GM12878 (cell line): ENCODE data around the gene MFSD6. TPM values are rescaled to one million over a fixed set of nuclear protein-coding genes. Genes with fewer than 3 reads are reported as not detected.

Experiments
- ATF3 ChIP-seq: IDR thresholded peaks from 2 replicates; pipeline ENCODE4 v1.6.1; 2011; ENCODE audit warnings: low read depth, mild to moderate bottlenecking, low read length, moderate library complexity, borderline replicate concordance; ENCODE audit errors: extremely low read depth
- BRCA1 ChIP-seq: IDR thresholded peaks from 2 replicates; pipeline ENCODE4 v1.6.1; 2011; ENCODE audit warnings: low read depth, low read length, improper control_type of control experiment
- CBX5 ChIP-seq: sonication (generic); IDR thresholded peaks from 2 replicates; pipeline ENCODE4 v1.6.1; 2016; ENCODE audit warnings: low read depth, moderate library complexity, mild to moderate bottlenecking, inconsistent platforms
- CEBPB ChIP-seq, 2 experiments: fragments of 150-350 bp in 1 of 2; IDR thresholded peaks; 2 replicates each; pipeline ENCODE4 v1.6.1; 2012 to 2014; ENCODE audit warnings: low read depth in 2 of 2, low read length in 2 of 2, borderline replicate concordance in 1 of 2, inconsistent platforms in 1 of 2
- CUX1 ChIP-seq: IDR thresholded peaks from 2 replicates; pipeline ENCODE4 v1.6.1; 2012; ENCODE audit warnings: improper control_type of control experiment, low read depth, low read length; ENCODE audit not compliant: insufficient replicate concordance
- E2F8 ChIP-seq: fragments of 450-650 bp; IDR thresholded peaks from 2 replicates; pipeline ENCODE4 v1.6.1; 2018; ENCODE audit warnings: mild to moderate bottlenecking, low read depth, moderate library complexity; ENCODE audit not compliant: partially characterized antibody
- EED ChIP-seq: sonication (generic); IDR thresholded peaks from 2 replicates; pipeline ENCODE4 v1.6.1; 2016; ENCODE audit warnings: antibody characterized with exemption, low read depth
- ESRRA ChIP-seq: IDR thresholded peaks from 2 replicates; pipeline ENCODE4 v1.6.1; 2012; ENCODE audit warnings: mild to moderate bottlenecking, low read length, improper control_type of control experiment
- IKZF1 ChIP-seq: fragments of 450-650 bp; conservative IDR thresholded peaks from 2 replicates; pipeline ENCODE4 v1.6.1; 2017; ENCODE audit warnings: antibody characterized with exemption, mild to moderate bottlenecking
- KDM1A ChIP-seq: fragments of 200-600 bp; sonication (generic); IDR thresholded peaks from 2 replicates; pipeline ENCODE4 v1.6.1; 2016; ENCODE audit warnings: borderline replicate concordance
- PAX5 ChIP-seq: IDR thresholded peaks from 2 replicates; pipeline ENCODE4 v1.6.1; 2011; ENCODE audit warnings: low read depth, low read length, borderline replicate concordance
- POLR2A ChIP-seq: IDR thresholded peaks from 2 replicates; pipeline ENCODE4 v1.6.1; 2011; ENCODE audit warnings: low read depth, mild to moderate bottlenecking, low read length
- POLR2AphosphoS2 ChIP-seq: IDR thresholded peaks from 2 replicates; pipeline ENCODE4 v1.6.1; 2011; ENCODE audit warnings: low read depth, mild to moderate bottlenecking, low read length, improper control_type of control experiment, moderate library complexity
- RAD21 ChIP-seq: IDR thresholded peaks from 2 replicates; pipeline ENCODE4 v1.6.1; 2011; ENCODE audit warnings: mild to moderate bottlenecking, low read depth, low read length, moderate library complexity; ENCODE audit not compliant: insufficient read depth
- RELA ChIP-seq: fragments of 450-650 bp; IDR thresholded peaks from 2 replicates; pipeline ENCODE4 v1.8.0; 2014; ENCODE audit warnings: borderline replicate concordance; ENCODE audit not compliant: partially characterized antibody
- SREBF1 ChIP-seq: IDR thresholded peaks from 2 replicates; pipeline ENCODE4 v1.6.1; 2012; ENCODE audit warnings: mild to moderate bottlenecking, low read length
- SRF ChIP-seq, 2 experiments: IDR thresholded peaks; 2 replicates each; pipeline ENCODE4 v1.6.1; 2011; ENCODE audit warnings: low read depth in 2 of 2, low read length in 2 of 2, mild to moderate bottlenecking in 1 of 2, moderate library complexity in 1 of 2
- TCF7 ChIP-seq: IDR thresholded peaks from 2 replicates; pipeline ENCODE4 v1.6.1; 2014; ENCODE audit warnings: antibody characterized with exemption, borderline replicate concordance
- YBX1 ChIP-seq: fragments of 450-650 bp; IDR thresholded peaks from 2 replicates; pipeline ENCODE4 v1.6.1; 2016; ENCODE audit warnings: antibody characterized with exemption
- ZNF207 ChIP-seq: fragments of 450-650 bp; IDR thresholded peaks from 2 replicates; pipeline ENCODE4 v1.6.1; 2014; ENCODE audit warnings: antibody characterized with exemption, mild to moderate bottlenecking, borderline replicate concordance
- polyA plus RNA-seq, 11 experiments: library from polyadenylated mRNA; depleted of rRNA in 4 of 11; unstranded in 6 of 11; stranded (reverse) in 5 of 11; fragments of >200 nt; fragmentation: Nextera tagmentation in 4 of 11; fragmentation: Illumina TruSeq in 1 of 11; extraction: Ambion mirVana in 4 of 11; extraction: Trizol in 1 of 11; gene quantifications; 1 replicate in 1 of 11; 2 replicates in 10 of 11; pipeline versions ENCODE4 v1.2.1 to v1.2.3, GENCODE V29; 2011 to 2016; ENCODE audit warnings: inconsistent platforms in 2 of 11, missing spikeins in 2 of 11, low read depth in 1 of 11
- total RNA-seq, 4 experiments: library from RNA; depleted of rRNA in 3 of 4; stranded (reverse); fragments of >200 nt in 3 of 4; fragmentation: Illumina TruSeq in 1 of 4; extraction: Trizol in 1 of 4; gene quantifications; 2 replicates each; pipeline versions ENCODE4 v1.2.1 to v1.2.3, GENCODE V29; 2013 to 2021
- TF ChIP-seq, protein P1 (sequence below): IDR thresholded peaks from 2 replicates; pipeline ENCODE4 v1.6.1; 2011; ENCODE audit warnings: mild to moderate bottlenecking, low read depth, low read length, moderate library complexity; ENCODE audit not compliant: insufficient replicate concordance

Gene MFSD6
- total and polyA plus RNA-seq, 10 of the 15 experiments (the other 5 are each of a cell fraction or from before 2014, with no cell fraction given) = 6.7 to 42.6 (median 24.2) TPM

DNA sequence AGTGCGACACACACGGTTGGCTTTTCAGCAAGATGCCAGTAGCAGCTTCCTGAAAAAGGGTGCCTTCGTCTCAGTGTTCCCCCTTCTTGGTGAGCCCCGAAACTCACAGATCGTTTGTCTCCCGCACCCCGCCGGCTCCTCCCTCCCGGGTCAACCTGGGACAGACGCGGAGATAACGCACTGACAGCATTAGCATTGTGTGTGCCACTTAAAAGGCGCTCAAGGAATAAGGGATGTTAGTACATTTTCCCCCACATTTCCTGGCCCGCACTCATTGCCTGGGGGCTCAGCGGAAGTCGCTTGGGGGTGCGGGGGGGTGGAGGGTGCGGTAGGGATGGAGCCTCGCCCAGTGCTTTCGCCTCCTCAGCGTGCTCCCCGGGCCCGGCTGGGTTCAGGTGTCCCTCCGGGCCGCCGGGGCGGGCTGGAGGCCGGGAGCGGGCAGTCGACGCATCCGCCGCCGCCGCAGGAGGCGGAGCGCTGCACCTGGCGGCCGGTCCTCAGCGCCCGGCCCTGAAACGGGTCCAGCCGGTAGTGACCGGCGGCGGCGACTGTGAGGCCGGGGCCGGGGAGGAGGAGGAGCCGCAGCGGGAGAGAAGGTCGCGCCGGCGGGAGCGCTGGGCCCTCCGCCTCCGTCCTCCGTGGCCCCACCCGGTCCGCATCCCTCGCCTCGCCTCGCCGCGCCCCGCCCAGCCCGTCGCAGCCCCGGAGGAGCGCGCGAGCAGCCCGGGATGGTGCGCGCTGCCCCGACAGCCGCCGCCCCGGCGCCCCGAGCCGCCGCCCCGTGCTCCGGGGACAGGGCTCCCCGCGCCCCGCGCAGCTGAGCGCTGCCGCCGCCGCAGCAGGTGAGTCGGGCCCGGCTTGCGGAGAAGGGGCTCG, at the start of gene MFSD6 (continued):
- TF ChIP-seq E2F8 = no peak
- TF ChIP-seq RAD21 = 0 out of 2 replicates have a peak, but pooled peaks have one; percentile 0
- TF ChIP-seq POLR2A = peak; percentile 17; the same call in 1 of the 2 replicates
- TF ChIP-seq ATF3 = no peak
- no peak for TF ChIP-seq ZNF207
- TF ChIP-seq BRCA1 = no peak
- 0 out of 2 replicates have a peak, but pooled peaks have one; percentile 38 for TF ChIP-seq POLR2AphosphoS2
- TF ChIP-seq EED = no peak; the same call in 1 of the 2 replicates
- TF ChIP-seq YBX1 = no peak
- TF ChIP-seq CBX5 = no peak
- no peak for TF ChIP-seq KDM1A
- TF ChIP-seq CUX1 = no peak
- TF ChIP-seq, protein P1, sequence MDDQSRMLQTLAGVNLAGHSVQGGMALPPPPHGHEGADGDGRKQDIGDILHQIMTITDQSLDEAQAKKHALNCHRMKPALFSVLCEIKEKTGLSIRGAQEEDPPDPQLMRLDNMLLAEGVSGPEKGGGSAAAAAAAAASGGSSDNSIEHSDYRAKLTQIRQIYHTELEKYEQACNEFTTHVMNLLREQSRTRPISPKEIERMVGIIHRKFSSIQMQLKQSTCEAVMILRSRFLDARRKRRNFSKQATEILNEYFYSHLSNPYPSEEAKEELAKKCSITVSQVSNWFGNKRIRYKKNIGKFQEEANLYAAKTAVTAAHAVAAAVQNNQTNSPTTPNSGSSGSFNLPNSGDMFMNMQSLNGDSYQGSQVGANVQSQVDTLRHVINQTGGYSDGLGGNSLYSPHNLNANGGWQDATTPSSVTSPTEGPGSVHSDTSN = no peak
- no peak for TF ChIP-seq SRF (IDR thresholded peaks at IDR 0.05; ENCODE audit: low read depth in 2 of 2, low read length in 2 of 2)
- no peak for TF ChIP-seq RELA
- TF ChIP-seq CEBPB (IDR thresholded peaks at IDR 0.05; ENCODE audit: borderline replicate concordance in 1 of 2, low read depth in 2 of 2, low read length in 2 of 2) = no peak
- no peak for TF ChIP-seq TCF7
- TF ChIP-seq IKZF1 = peak; percentile 78
- TF ChIP-seq SREBF1 = no peak
- TF ChIP-seq ESRRA = no peak
- no peak for TF ChIP-seq PAX5
